KMS-11 (cell line): ENCODE results near the gene ZNF423.

Source experiments
- H2AFZ ChIP-seq: fragments of 200-600 bp; sonication (generic); 2 replicates; pipeline ENCODE4 v1.6.1; 2016; ENCODE audit warnings: antibody characterized with exemption, mixed run types, low read depth
- H3K27ac ChIP-seq: fragments of 200-600 bp; sonication (generic); 2 replicates; pipeline ENCODE4 v1.6.1; 2016; ENCODE audit warnings: mild to moderate bottlenecking, mixed run types
- H3K27me3 ChIP-seq: fragments of 200-600 bp; sonication (generic); 2 replicates; pipeline ENCODE4 v1.6.1; 2017; ENCODE audit warnings: mild to moderate bottlenecking, low read depth, mixed run types, moderate library complexity; ENCODE audit not compliant: insufficient read depth
- H3K36me3 ChIP-seq: fragments of 200-600 bp; sonication (generic); 2 replicates; pipeline ENCODE4 v1.6.1; 2017; ENCODE audit warnings: mild to moderate bottlenecking, mixed run types; ENCODE audit not compliant: insufficient read depth
- H3K4me1 ChIP-seq: fragments of 200-600 bp; sonication (generic); 2 replicates; pipeline ENCODE4 v1.6.1; 2016; ENCODE audit warnings: mild to moderate bottlenecking, low read depth, mixed run types; ENCODE audit not compliant: poor library complexity, severe bottlenecking
- H3K4me2 ChIP-seq: fragments of 200-600 bp; sonication (generic); 2 replicates; pipeline ENCODE4 v1.7.0; 2016; ENCODE audit warnings: mild to moderate bottlenecking, mixed run types
- H3K4me3 ChIP-seq: fragments of 200-600 bp; sonication (generic); IDR thresholded peaks from 2 replicates; pipeline ENCODE4 v1.6.1; 2017; ENCODE audit warnings: low read depth, low read length, mixed read lengths; ENCODE audit not compliant: insufficient read depth
- H3K79me2 ChIP-seq: fragments of 200-600 bp; sonication (generic); 2 replicates; pipeline ENCODE4 v1.6.1; 2016; ENCODE audit warnings: low read depth, mixed run types; ENCODE audit not compliant: insufficient read depth
- H3K9ac ChIP-seq: fragments of 200-600 bp; sonication (generic); 2 replicates; pipeline ENCODE4 v1.6.1; 2016; ENCODE audit warnings: mild to moderate bottlenecking, mixed run types
- H4K20me1 ChIP-seq: fragments of 200-600 bp; sonication (generic); 2 replicates; pipeline ENCODE4 v1.6.1; 2016; ENCODE audit warnings: mild to moderate bottlenecking, mixed run types; ENCODE audit not compliant: insufficient read depth
- TF ChIP-seq, protein P1 (sequence below): fragments of 200-600 bp; sonication (generic); conservative IDR thresholded peaks from 2 replicates; pipeline ENCODE4 v1.6.1; 2017; ENCODE audit warnings: low read depth, mild to moderate bottlenecking, antibody characterized with exemption, low read length, moderate library complexity, mixed read lengths

Gene ZNF423

DNA sequence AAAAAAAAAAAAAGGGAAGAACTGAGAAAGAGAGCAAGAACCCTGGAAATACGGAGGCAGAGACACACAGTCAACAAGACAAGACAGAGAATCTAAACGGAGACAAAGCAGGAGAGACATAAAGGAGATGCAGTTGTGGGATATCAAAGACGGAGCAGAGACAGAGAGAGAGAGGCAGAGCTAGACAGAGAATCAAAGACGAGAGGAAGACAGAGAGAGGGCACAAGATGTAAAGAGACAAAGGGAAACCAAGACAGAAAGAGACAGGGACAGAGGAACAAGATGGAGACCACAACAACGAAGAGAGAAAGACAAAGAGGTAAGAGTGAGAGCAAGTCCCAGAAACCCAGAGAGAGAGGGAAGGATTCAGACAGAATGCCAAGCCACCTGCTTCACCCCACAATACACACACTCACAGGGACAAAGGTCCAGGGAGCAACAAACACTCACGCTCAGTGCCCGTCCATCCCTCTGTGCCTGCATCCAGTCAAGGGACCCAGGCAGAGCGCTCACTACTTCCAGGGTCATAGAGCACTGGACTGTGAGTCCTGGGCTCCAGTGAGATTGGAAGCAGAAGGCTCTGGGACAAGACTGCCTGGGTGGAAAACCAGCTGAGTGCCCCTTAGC is 393.4 kb downstream of the ZNF423 start:
- Histone ChIP-seq H2AFZ (peak overlapping the region; percentile 9; the same call in 1 of the 2 replicates), H3K9ac (peak overlapping the region; percentile 78), H3K4me2 (peak overlapping the region; percentile 71), H3K27me3 (no peaks in the 10 kb centered on the region), H3K4me1 (peaks cover 45% of the 10 kb centered on the region), H3K79me2 (no peaks in the 10 kb centered on the region), H3K36me3 (no peaks in the 10 kb centered on the region), H4K20me1 (no peaks in the 10 kb centered on the region), H3K27ac (peak overlapping the region; percentile 98), H3K4me3 (no peak overlapping the region)
- TF ChIP-seq, protein P1, sequence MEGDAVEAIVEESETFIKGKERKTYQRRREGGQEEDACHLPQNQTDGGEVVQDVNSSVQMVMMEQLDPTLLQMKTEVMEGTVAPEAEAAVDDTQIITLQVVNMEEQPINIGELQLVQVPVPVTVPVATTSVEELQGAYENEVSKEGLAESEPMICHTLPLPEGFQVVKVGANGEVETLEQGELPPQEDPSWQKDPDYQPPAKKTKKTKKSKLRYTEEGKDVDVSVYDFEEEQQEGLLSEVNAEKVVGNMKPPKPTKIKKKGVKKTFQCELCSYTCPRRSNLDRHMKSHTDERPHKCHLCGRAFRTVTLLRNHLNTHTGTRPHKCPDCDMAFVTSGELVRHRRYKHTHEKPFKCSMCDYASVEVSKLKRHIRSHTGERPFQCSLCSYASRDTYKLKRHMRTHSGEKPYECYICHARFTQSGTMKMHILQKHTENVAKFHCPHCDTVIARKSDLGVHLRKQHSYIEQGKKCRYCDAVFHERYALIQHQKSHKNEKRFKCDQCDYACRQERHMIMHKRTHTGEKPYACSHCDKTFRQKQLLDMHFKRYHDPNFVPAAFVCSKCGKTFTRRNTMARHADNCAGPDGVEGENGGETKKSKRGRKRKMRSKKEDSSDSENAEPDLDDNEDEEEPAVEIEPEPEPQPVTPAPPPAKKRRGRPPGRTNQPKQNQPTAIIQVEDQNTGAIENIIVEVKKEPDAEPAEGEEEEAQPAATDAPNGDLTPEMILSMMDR: no peak

DNA sequence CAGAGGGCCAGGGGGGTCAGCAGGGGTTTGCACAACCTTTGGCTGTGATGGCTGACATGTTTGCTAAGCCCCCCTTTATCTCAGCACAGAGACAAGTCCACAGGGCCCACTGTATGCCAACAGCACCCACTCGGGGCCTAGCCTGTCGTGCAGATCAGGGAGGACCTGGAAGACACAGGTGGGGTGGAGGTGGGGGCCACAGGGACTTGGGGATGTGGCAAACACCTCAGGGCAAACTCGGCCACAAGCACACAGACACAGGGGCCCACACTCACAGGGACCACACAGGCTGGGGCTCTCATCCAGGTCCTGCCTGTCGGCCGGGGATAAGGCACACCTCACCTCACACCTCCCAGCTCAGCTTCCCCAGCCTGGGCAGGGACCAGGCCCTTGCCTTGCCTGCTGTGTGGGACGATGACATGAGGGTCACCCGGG is 394.4 kb downstream of the ZNF423 start:
- Histone ChIP-seq H2AFZ (no peak overlapping the region), H3K27ac (no peak overlapping the region), H3K36me3 (no peaks in the 10 kb centered on the region), H4K20me1 (no peaks in the 10 kb centered on the region), H3K27me3 (no peaks in the 10 kb centered on the region), H3K4me1 (peaks cover 45% of the 10 kb centered on the region), H3K79me2 (no peaks in the 10 kb centered on the region), H3K4me2 (no peak overlapping the region), H3K9ac (no peak overlapping the region), H3K4me3 (no peak overlapping the region)
- TF ChIP-seq, protein P1: no peak

DNA sequence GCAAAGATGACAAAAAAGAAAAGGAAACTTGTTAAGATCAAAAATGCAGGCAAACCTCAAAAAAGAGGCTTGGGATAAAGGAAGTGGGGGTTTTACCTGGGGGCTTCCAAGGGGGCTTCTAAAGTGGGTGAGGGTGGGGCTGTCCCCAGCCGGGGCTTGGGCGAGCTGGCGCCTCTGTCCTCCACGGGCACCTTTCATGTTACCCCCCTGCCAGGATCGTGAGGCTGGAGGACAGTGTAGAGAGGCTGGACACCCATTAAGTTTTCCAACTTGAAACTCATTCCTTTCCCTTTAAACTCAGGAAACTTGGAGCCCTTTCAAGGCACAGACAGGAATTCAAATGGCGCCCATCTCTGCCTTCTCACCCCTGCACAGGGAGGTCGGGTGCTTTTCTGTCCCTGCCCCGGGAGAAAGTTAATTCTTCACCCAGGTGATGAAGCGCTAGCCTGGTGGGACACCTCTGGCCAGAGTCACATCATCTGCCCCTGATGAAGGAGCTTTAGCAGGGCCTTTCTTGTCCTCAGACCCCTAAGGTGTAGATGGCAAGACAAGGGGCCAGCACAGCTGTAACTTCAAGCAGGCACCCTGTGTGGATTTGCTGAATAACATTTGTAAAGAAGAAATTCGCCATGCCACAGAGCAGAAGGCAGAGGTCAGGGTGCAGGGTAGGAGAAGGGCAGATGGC is 395.0 kb downstream of the ZNF423 start:
- H3K4me3 ChIP-seq: no peak overlapping the region
- H3K4me2 ChIP-seq: no peak overlapping the region
- H3K9ac ChIP-seq: no peak overlapping the region
- no peak overlapping the region for H3K27ac ChIP-seq
- H4K20me1 ChIP-seq: no peaks in the 10 kb centered on the region
- TF ChIP-seq, protein P1: no peak
- H3K36me3 ChIP-seq: no peaks in the 10 kb centered on the region
- no peaks in the 10 kb centered on the region for H3K27me3 ChIP-seq
- H3K4me1 ChIP-seq: peaks cover 45% of the 10 kb centered on the region
- no peak overlapping the region for H2AFZ ChIP-seq
- H3K79me2 ChIP-seq: no peaks in the 10 kb centered on the region

DNA sequence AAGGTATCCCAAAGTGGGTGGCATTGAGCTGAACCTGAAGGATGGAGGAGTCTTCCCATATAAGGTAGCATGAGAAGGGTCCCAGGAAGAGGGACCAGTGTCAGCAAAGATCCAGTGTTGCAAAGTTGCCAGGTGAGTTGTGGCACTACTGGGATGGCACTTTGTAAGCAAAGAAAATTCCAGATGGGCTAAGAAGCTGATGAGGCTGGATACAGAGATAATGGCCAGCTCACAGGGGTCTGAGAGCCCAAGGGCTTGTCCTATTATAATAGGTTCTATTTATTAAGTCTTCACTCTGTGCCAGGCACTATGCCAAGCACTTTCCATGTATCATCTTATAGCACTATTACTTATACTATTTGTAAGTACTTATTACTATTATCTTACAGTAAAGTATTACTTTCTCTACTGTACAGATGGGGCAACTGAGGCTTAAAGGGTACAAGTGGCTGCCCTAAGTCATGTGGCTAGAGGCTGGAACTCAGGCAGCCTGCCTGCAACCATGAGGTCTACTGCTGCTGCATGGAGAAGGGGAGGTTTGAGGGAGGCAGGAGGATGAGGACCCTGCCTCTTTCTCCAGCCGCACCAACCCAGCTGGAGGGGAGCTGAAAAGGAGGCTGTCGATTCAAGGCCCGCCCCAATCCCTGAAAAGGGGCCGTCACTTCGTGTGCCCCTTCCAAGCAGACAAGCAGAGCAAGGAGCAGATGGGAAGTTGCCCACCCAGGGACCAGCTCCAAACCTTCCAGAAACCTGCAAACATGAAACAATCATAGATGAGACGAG is 395.8 kb downstream of the ZNF423 start:
- TF ChIP-seq, protein P1: no peak
- Histone ChIP-seq H3K27ac (no peak overlapping the region), H3K79me2 (no peaks in the 10 kb centered on the region), H3K4me2 (no peak overlapping the region), H3K27me3 (no peaks in the 10 kb centered on the region), H3K4me3 (no peak overlapping the region), H4K20me1 (no peaks in the 10 kb centered on the region), H3K9ac (no peak overlapping the region), H3K36me3 (no peaks in the 10 kb centered on the region), H3K4me1 (peaks cover 38% of the 10 kb centered on the region), H2AFZ (no peak overlapping the region)
